Activated CD4-positive, alpha-beta T cell treated with anti-CD3 and anti-CD28 coated beads, Interleukin-2, amount 50 U/mL, for 24 hours (primary cell): ENCODE measurements around the gene TSPY4.
"Not testable (repeated sequence)": the region's sequence is repeated elsewhere in the genome, so short reads cannot be mapped to it uniquely, and the experiment has no call there.

Experiments
- DNase-seq, 2 donors: peaks; one replicate each; pipeline ENCODE4 v3.0.0-alpha.2; 2020; ENCODE audit warnings: low read depth in 1 of 2, low spot score in 1 of 2

The TSPY4 gene, protein sequence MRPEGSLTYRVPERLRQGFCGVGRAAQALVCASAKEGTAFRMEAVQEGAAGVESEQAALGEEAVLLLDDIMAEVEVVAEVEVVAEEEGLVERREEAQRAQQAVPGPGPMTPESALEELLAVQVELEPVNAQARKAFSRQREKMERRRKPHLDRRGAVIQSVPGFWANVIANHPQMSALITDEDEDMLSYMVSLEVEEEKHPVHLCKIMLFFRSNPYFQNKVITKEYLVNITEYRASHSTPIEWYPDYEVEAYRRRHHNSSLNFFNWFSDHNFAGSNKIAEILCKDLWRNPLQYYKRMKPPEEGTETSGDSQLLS

DNA sequence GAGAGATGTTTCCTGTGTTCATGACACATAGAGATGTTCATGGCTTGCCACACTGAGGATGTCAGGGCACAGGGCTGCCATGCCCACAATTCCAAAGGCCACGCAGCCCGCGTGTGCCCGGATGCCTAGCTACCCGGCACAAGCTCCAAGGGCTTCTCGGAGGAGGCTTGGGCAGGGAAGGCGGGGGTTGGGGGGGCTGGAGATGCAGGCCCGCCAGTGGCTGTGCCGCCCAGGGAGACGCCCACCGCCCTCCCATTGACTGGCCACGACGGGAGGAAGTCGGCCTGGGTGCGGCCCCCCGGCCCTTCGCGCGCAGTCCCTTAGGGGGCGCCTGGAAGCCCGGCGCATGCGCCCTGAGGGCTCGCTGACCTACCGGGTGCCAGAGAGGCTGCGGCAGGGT, at the start of gene TSPY4:
TSS of gene TSPY4 (plus strand) at position 301 of the 400 bp plus-strand sequence. CDS start at position 347, 46 bp downstream.
- not testable (repeated sequence) for DNase-seq

DNA sequence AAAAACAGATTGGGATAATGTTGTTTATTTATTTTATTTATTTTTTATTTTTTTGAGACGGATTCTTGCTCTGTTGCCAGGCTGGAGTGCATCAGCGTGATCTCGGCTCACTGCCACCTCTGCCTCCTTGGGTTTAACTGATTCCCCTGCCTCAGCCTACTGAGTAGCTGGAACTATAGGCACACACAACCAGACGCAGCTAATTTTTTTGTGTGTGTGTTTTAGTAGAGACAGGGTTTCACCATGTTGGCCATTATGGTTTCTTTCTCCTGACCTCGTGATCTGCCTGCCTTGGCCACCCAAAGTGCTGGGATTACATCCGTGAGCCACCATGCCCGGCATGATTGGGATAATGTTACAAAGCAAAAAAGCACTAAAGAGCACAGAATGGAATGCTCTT, 16.3 kb upstream of the TSPY4 start:
- DNase-seq, result no peak

DNA sequence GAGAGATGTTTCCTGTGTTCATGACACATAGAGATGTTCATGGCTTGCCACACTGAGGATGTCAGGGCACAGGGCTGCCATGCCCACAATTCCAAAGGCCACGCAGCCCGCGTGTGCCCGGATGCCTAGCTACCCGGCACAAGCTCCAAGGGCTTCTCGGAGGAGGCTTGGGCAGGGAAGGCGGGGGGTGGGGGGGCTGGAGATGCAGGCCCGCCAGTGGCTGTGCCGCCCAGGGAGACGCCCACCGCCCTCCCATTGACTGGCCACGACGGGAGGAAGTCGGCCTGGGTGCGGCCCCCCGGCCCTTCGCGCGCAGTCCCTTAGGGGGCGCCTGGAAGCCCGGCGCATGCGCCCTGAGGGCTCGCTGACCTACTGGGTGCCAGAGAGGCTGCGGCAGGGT, 20.2 kb downstream of the TSPY4 start, which contains the start of gene TSPY8:
TSS of gene TSPY8 (plus strand) at position 301 of the 400 bp plus-strand sequence. CDS start at position 347, 46 bp downstream.
- not testable (repeated sequence) for DNase-seq
